Measurements from ENCODE around the gene MGARP. TPM values are rescaled to one million over a fixed set of nuclear protein-coding genes. Genes with fewer than 3 reads are reported as not detected.
A peak's percentile ranks its signal among the peaks of the same experiment; 100 is the strongest.

The MGARP gene
- total and polyA plus RNA-seq, 9 of the 15 experiments (the other 6 are each of a cell fraction or from before 2014, with no cell fraction given) = 0.11 to 0.45 (median 0.23) TPM; not detected in 4

DNA sequence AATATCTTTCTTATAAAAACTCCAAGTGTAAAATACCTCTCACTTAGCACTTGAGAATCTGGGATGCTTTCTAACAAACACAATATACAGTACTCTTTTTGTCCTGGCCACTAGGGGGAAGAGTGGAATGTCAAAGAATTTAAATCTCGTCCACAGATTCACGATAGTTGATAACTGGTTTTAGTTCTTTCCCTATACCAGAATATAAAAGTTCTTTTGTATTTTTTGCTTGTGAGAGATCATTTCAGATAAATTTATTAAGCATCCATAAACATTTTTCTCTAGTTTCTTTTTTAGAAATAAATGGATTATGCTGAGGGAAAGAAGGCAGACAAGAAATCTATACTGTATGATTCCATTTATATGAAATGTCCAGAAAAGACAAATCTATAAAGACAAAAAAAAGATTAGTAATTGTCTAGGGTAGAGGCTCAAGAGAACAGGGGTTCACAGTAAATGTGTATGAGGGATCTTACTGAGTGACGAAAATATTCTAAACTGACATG lies 50.4 kb downstream of the MGARP start (continued):
- TF ChIP-seq, protein P1, sequence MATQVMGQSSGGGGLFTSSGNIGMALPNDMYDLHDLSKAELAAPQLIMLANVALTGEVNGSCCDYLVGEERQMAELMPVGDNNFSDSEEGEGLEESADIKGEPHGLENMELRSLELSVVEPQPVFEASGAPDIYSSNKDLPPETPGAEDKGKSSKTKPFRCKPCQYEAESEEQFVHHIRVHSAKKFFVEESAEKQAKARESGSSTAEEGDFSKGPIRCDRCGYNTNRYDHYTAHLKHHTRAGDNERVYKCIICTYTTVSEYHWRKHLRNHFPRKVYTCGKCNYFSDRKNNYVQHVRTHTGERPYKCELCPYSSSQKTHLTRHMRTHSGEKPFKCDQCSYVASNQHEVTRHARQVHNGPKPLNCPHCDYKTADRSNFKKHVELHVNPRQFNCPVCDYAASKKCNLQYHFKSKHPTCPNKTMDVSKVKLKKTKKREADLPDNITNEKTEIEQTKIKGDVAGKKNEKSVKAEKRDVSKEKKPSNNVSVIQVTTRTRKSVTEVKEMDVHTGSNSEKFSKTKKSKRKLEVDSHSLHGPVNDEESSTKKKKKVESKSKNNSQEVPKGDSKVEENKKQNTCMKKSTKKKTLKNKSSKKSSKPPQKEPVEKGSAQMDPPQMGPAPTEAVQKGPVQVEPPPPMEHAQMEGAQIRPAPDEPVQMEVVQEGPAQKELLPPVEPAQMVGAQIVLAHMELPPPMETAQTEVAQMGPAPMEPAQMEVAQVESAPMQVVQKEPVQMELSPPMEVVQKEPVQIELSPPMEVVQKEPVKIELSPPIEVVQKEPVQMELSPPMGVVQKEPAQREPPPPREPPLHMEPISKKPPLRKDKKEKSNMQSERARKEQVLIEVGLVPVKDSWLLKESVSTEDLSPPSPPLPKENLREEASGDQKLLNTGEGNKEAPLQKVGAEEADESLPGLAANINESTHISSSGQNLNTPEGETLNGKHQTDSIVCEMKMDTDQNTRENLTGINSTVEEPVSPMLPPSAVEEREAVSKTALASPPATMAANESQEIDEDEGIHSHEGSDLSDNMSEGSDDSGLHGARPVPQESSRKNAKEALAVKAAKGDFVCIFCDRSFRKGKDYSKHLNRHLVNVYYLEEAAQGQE (IDR thresholded peaks at IDR 0.05; ENCODE audit: borderline replicate concordance) = peak; percentile 70; the same call in 1 of the 2 replicates
- TF ChIP-seq, protein P1 (CRISPR knock-in tag; IDR thresholded peaks at IDR 0.05; ENCODE audit: low read depth) = no peak
- TF ChIP-seq RCOR1 (IDR thresholded peaks at IDR 0.05; ENCODE audit: borderline replicate concordance in 1 of 2, low read depth in 2 of 2, low read length in 2 of 2) (peak in 1 of 2 experiments; percentile 78; a peak in 2 of 4 replicates), CCAR2 (IDR thresholded peaks at IDR 0.05; ENCODE audit: low read depth, low read length) (no peak), ZNF324 (CRISPR knock-in tag; IDR thresholded peaks at IDR 0.05) (no peak), OTX1 (CRISPR knock-in tag; IDR thresholded peaks at IDR 0.05) (no peak)
- TF ChIP-seq, protein P2, sequence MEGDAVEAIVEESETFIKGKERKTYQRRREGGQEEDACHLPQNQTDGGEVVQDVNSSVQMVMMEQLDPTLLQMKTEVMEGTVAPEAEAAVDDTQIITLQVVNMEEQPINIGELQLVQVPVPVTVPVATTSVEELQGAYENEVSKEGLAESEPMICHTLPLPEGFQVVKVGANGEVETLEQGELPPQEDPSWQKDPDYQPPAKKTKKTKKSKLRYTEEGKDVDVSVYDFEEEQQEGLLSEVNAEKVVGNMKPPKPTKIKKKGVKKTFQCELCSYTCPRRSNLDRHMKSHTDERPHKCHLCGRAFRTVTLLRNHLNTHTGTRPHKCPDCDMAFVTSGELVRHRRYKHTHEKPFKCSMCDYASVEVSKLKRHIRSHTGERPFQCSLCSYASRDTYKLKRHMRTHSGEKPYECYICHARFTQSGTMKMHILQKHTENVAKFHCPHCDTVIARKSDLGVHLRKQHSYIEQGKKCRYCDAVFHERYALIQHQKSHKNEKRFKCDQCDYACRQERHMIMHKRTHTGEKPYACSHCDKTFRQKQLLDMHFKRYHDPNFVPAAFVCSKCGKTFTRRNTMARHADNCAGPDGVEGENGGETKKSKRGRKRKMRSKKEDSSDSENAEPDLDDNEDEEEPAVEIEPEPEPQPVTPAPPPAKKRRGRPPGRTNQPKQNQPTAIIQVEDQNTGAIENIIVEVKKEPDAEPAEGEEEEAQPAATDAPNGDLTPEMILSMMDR (IDR thresholded peaks at IDR 0.05 in 2 of 3, conservative IDR thresholded peaks at IDR 0.05 in 1 of 3; ENCODE audit: insufficient read depth in 2 of 3, low read depth in 1 of 3, low read length in 3 of 3) = peak; percentile 53 to 79 (median 53); a peak in 4 of 6 replicates

Data from K562 (cell line).